Endodermal cell (in vitro differentiated cells): ENCODE results near the gene DMGDH. TPM values are rescaled to one million over a fixed set of nuclear protein-coding genes. Genes with fewer than 3 reads are reported as not detected.

Source experiments
- DNase-seq: peaks from one replicate; pipeline ENCODE4 v3.0.0-alpha.2; 2017
- H3K27ac ChIP-seq: 2 replicates; pipeline ENCODE4 v1.5.1; 2013; ENCODE audit warnings: mild to moderate bottlenecking, low read depth, low read length, moderate library complexity
- H3K27me3 ChIP-seq: 2 replicates; pipeline ENCODE4 v1.6.1; 2013; ENCODE audit warnings: mild to moderate bottlenecking, low read length, moderate library complexity; ENCODE audit not compliant: insufficient read depth, control insufficient read depth, poor library complexity, severe bottlenecking
- H3K36me3 ChIP-seq: 2 replicates; pipeline ENCODE4 v1.7.0; 2013; ENCODE audit warnings: mild to moderate bottlenecking, low read length, moderate library complexity; ENCODE audit not compliant: control insufficient read depth, insufficient read depth
- H3K4me1 ChIP-seq: one replicate; pipeline ENCODE4 v1.7.0; 2013; ENCODE audit warnings: low read length; ENCODE audit not compliant: control insufficient read depth, insufficient read depth
- H3K4me3 ChIP-seq: 2 replicates; pipeline ENCODE4 v1.5.1; 2013; ENCODE audit warnings: mild to moderate bottlenecking, low read length, moderate library complexity
- H3K9ac ChIP-seq: 2 replicates; pipeline ENCODE4 v1.6.1; 2013; ENCODE audit warnings: mild to moderate bottlenecking, low read length, moderate library complexity; ENCODE audit not compliant: poor library complexity, severe bottlenecking; ENCODE audit errors: extremely low read depth
- H3K9me3 ChIP-seq: 2 replicates; pipeline ENCODE4 v1.6.1; 2013; ENCODE audit warnings: mild to moderate bottlenecking, low read length, moderate library complexity; ENCODE audit not compliant: control insufficient read depth
- H3K27ac Mint-ChIP-seq: 2 replicates; pipeline ENCODE4 v1.8.0; 2020; ENCODE audit warnings: mixed read lengths
- H3K27me3 Mint-ChIP-seq: 2 replicates; pipeline ENCODE4 v1.8.0; 2021; ENCODE audit warnings: mild to moderate bottlenecking, mixed read lengths; ENCODE audit not compliant: insufficient read depth
- H3K36me3 Mint-ChIP-seq: 2 replicates; pipeline ENCODE4 v1.8.0; 2020; ENCODE audit warnings: low read depth, mixed read lengths
- H3K4me1 Mint-ChIP-seq: 2 replicates; pipeline ENCODE4 v1.8.0; 2020; ENCODE audit warnings: mixed read lengths
- H3K4me3 Mint-ChIP-seq: 2 replicates; pipeline ENCODE4 v1.8.0; 2020; ENCODE audit warnings: mild to moderate bottlenecking, moderate library complexity, mixed read lengths
- H3K9me3 Mint-ChIP-seq: 2 replicates; pipeline ENCODE4 v1.8.0; 2020; ENCODE audit warnings: mild to moderate bottlenecking, mixed read lengths
- WGBS, 2 experiments: methylation state at CpG; one replicate each; pipeline versions ENCODE4 v1.1.5 to v1.1.7; 2013; ENCODE audit warnings: missing lambda C conversion rate in 2 of 2, mixed read lengths in 1 of 2; ENCODE audit not compliant: insufficient coverage in 1 of 2, insufficient read length in 1 of 2; 5-methylcytosine and 5-hydroxymethylcytosine counted together
- total RNA-seq, 2 donors: library from RNA; stranded (reverse); fragmentation: NEBNext Ultra II Directional in 1 of 2; extraction: Animal tissue kit (Norgen Biotek cat#: 25700) in 1 of 2; gene quantifications; 2 replicates in 1 of 2; 3 replicates in 1 of 2; pipeline ENCODE4 v1.2.1, GENCODE V29; 2021
- TF ChIP-seq, protein P1 (sequence below): fragments of 200-600 bp; sonication (generic); conservative IDR thresholded peaks from 2 replicates; pipeline ENCODE4 v1.5.0; 2021; ENCODE audit warnings: antibody characterized with exemption, mild to moderate bottlenecking

DMGDH gene
- total RNA-seq, 2 donors from 2014 or later = 0.73 to 4.7 TPM

DNA sequence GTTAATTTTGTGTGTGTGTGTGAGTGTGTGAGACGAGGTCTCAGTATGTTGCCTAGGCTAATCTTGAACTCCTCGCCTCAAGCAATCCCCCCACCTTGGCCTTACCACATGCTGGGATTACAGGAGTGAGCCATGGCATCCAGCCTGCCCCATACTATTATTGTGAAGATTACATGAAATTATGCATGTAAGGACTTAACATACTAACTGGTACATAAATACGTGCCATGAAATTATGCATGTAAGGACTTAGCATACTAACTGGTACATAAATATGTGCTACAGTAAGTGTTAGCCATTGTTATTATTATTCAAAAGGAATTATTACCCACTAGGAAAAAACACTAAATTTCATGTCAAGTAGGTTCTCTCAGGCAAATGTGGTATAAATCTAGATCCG is 16.2 kb downstream of the DMGDH start:
- no peak for DNase-seq
- Histone ChIP-seq H3K4me1 (peaks cover 3% of the 10 kb centered on the region), H3K4me3 (no peak overlapping the region), H3K27ac (no peak overlapping the region), H3K36me3 (no peaks in the 10 kb centered on the region), H3K9ac (no peak overlapping the region), H3K9me3 (peaks cover 11% of the 10 kb centered on the region), H3K27me3 (no peaks in the 10 kb centered on the region)
- Mint-ChIP-seq H3K9me3 (no peaks in the 10 kb centered on the region), H3K27ac (no peak overlapping the region), H3K4me1 (peaks cover 11% of the 10 kb centered on the region), H3K36me3 (no peaks in the 10 kb centered on the region), H3K4me3 (no peak overlapping the region), H3K27me3 (no peaks in the 10 kb centered on the region)
- 99% methylated on average over 3 of the region's 4 CpGs; no CpG with 5 or more reads in 1 of the 2 experiments for WGBS, 2 experiments
- TF ChIP-seq, protein P1, sequence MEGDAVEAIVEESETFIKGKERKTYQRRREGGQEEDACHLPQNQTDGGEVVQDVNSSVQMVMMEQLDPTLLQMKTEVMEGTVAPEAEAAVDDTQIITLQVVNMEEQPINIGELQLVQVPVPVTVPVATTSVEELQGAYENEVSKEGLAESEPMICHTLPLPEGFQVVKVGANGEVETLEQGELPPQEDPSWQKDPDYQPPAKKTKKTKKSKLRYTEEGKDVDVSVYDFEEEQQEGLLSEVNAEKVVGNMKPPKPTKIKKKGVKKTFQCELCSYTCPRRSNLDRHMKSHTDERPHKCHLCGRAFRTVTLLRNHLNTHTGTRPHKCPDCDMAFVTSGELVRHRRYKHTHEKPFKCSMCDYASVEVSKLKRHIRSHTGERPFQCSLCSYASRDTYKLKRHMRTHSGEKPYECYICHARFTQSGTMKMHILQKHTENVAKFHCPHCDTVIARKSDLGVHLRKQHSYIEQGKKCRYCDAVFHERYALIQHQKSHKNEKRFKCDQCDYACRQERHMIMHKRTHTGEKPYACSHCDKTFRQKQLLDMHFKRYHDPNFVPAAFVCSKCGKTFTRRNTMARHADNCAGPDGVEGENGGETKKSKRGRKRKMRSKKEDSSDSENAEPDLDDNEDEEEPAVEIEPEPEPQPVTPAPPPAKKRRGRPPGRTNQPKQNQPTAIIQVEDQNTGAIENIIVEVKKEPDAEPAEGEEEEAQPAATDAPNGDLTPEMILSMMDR = no peak

DNA sequence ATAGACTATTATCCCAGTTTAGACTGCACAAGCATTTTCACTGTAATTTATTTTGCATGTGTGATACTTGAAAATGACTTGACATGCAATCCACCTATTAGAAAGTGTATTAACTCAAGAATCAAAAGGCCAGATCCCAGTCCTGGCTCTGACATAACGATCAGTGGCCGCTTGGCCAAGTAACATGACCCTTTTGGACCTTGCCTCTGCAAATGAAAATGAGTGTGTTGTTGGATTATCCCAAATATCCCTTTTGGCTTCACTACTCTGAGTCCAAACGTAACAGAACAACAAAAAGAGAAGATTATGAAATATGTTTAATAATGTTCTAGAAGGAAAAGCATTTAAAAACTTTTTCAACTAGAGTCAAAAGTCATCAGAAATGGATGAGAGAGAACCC is 19.0 kb downstream of the DMGDH start:
- Mint-ChIP-seq H3K9me3 (no peaks in the 10 kb centered on the region), H3K36me3 (no peaks in the 10 kb centered on the region), H3K27ac (no peak overlapping the region), H3K4me3 (no peak overlapping the region), H3K4me1 (peaks cover 11% of the 10 kb centered on the region), H3K27me3 (no peaks in the 10 kb centered on the region)
- TF ChIP-seq, protein P1 = no peak
- H3K36me3 ChIP-seq = no peaks in the 10 kb centered on the region
- H3K4me3 ChIP-seq = no peak overlapping the region
- peaks cover 3% of the 10 kb centered on the region for H3K4me1 ChIP-seq
- no peak for DNase-seq
- no peak overlapping the region for H3K9ac ChIP-seq
- no peak overlapping the region for H3K27ac ChIP-seq
- no peaks in the 10 kb centered on the region for H3K27me3 ChIP-seq
- WGBS, 2 experiments = 93 to 100% methylated on average over 2 to 3 of the region's 3 CpGs
- H3K9me3 ChIP-seq = peaks cover 11% of the 10 kb centered on the region

GRCh38 chr5:79048437-79048836 is 21.0 kb downstream of the DMGDH start:
- no peaks in the 10 kb centered on the region for H3K27me3 ChIP-seq
- H3K9me3 ChIP-seq = peaks cover 11% of the 10 kb centered on the region
- peaks cover 3% of the 10 kb centered on the region for H3K4me1 ChIP-seq
- no peak overlapping the region for H3K4me3 Mint-ChIP-seq
- no peak overlapping the region for H3K4me3 ChIP-seq
- no peak overlapping the region for H3K27ac Mint-ChIP-seq
- no peaks in the 10 kb centered on the region for H3K36me3 ChIP-seq
- H3K4me1 Mint-ChIP-seq = peaks cover 9% of the 10 kb centered on the region
- H3K9me3 Mint-ChIP-seq = no peaks in the 10 kb centered on the region
- H3K27me3 Mint-ChIP-seq = no peaks in the 10 kb centered on the region
- TF ChIP-seq, protein P1 = no peak
- H3K27ac ChIP-seq = no peak overlapping the region
- H3K9ac ChIP-seq = no peak overlapping the region
- DNase-seq = no peak
- H3K36me3 Mint-ChIP-seq = no peaks in the 10 kb centered on the region
